HEK293 (cell line): ENCODE measurements around the gene AXIN1.

Source experiments
- BCL11A ChIP-seq: fragments of 450-650 bp; formaldehyde crosslinking; IDR thresholded peaks from 2 replicates; pipeline ENCODE4 v1.5.1; 2016; ENCODE audit warnings: low read depth, missing biosample characterization, missing genetic modification characterization
- EGR2 ChIP-seq: fragments of 450-650 bp; formaldehyde crosslinking; IDR thresholded peaks from 2 replicates; pipeline ENCODE4 v1.5.1; 2016; ENCODE audit warnings: low read depth, missing biosample characterization, missing genetic modification characterization
- INSM2 ChIP-seq: fragments of 450-650 bp; formaldehyde crosslinking; IDR thresholded peaks from 2 replicates; pipeline ENCODE4 v1.5.1; 2016; ENCODE audit warnings: missing biosample characterization, missing genetic modification characterization
- KLF1 ChIP-seq: fragments of 450-650 bp; formaldehyde crosslinking; IDR thresholded peaks from 2 replicates; pipeline ENCODE4 v1.5.1; 2016; ENCODE audit warnings: missing biosample characterization, missing genetic modification characterization
- OSR2 ChIP-seq: fragments of 450-650 bp; formaldehyde crosslinking; IDR thresholded peaks from 2 replicates; pipeline ENCODE4 v1.5.1; 2016; ENCODE audit warnings: missing biosample characterization, missing genetic modification characterization
- PRDM2 ChIP-seq: fragments of 450-650 bp; formaldehyde crosslinking; IDR thresholded peaks from 2 replicates; pipeline ENCODE4 v1.5.1; 2016; ENCODE audit warnings: missing biosample characterization, missing genetic modification characterization, borderline replicate concordance
- PRDM4 ChIP-seq: fragments of 450-650 bp; formaldehyde crosslinking; IDR thresholded peaks from 2 replicates; pipeline ENCODE4 v1.5.1; 2017; ENCODE audit warnings: missing biosample characterization, missing genetic modification characterization
- REPIN1 ChIP-seq: fragments of 450-650 bp; formaldehyde crosslinking; IDR thresholded peaks from 2 replicates; pipeline ENCODE4 v1.5.1; 2017; ENCODE audit warnings: missing biosample characterization, missing genetic modification characterization, low read depth
- SP2 ChIP-seq: fragments of 450-650 bp; formaldehyde crosslinking; IDR thresholded peaks from 2 replicates; pipeline ENCODE4 v1.5.1; 2016; ENCODE audit warnings: missing biosample characterization, missing genetic modification characterization
- ZBTB1 ChIP-seq: fragments of 450-650 bp; formaldehyde crosslinking; IDR thresholded peaks from 2 replicates; pipeline ENCODE4 v1.5.1; 2016; ENCODE audit warnings: missing biosample characterization, missing genetic modification characterization
- ZBTB11 ChIP-seq: fragments of 450-650 bp; formaldehyde crosslinking; conservative IDR thresholded peaks from 2 replicates; pipeline ENCODE4 v1.5.1; 2016; ENCODE audit warnings: low read depth, missing biosample characterization, missing genetic modification characterization
- ZFHX2 ChIP-seq: fragments of 450-650 bp; formaldehyde crosslinking; conservative IDR thresholded peaks from 2 replicates; pipeline ENCODE4 v1.5.1; 2016; ENCODE audit warnings: missing biosample characterization, missing genetic modification characterization
- ZNF114 ChIP-seq: fragments of 450-650 bp; formaldehyde crosslinking; IDR thresholded peaks from 2 replicates; pipeline ENCODE4 v1.5.0; 2017; ENCODE audit warnings: missing biosample characterization, missing genetic modification characterization
- ZNF211 ChIP-seq: fragments of 450-650 bp; formaldehyde crosslinking; IDR thresholded peaks from 2 replicates; pipeline ENCODE4 v1.5.1; 2016; ENCODE audit warnings: low read depth, missing biosample characterization, missing genetic modification characterization
- ZNF488 ChIP-seq: fragments of 450-650 bp; formaldehyde crosslinking; IDR thresholded peaks from 2 replicates; pipeline ENCODE4 v1.5.1; 2016; ENCODE audit warnings: missing biosample characterization, missing genetic modification characterization
- ZNF571 ChIP-seq: fragments of 450-650 bp; formaldehyde crosslinking; IDR thresholded peaks from 2 replicates; pipeline ENCODE4 v1.5.0; 2017; ENCODE audit warnings: missing biosample characterization, missing genetic modification characterization
- ZNF600 ChIP-seq: fragments of 450-650 bp; formaldehyde crosslinking; IDR thresholded peaks from 2 replicates; pipeline ENCODE4 v1.5.1; 2016; ENCODE audit warnings: missing biosample characterization, missing genetic modification characterization
- ZNF776 ChIP-seq: fragments of 450-650 bp; formaldehyde crosslinking; IDR thresholded peaks from 2 replicates; pipeline ENCODE4 v1.5.0; 2017; ENCODE audit warnings: missing biosample characterization, missing genetic modification characterization, borderline replicate concordance
- ZNF830 ChIP-seq: fragments of 450-650 bp; IDR thresholded peaks from 2 replicates; pipeline ENCODE4 v1.5.0; 2018; ENCODE audit warnings: missing biosample characterization, missing genetic modification characterization, low read depth, mild to moderate bottlenecking, moderate library complexity
- ZNF837 ChIP-seq: fragments of 450-650 bp; formaldehyde crosslinking; IDR thresholded peaks from 2 replicates; pipeline ENCODE4 v1.5.1; 2016; ENCODE audit warnings: missing biosample characterization, missing genetic modification characterization
- ZXDB ChIP-seq: fragments of 450-650 bp; formaldehyde crosslinking; IDR thresholded peaks from 2 replicates; pipeline ENCODE4 v1.5.1; 2016; ENCODE audit warnings: missing biosample characterization, missing genetic modification characterization

The AXIN1 gene

GRCh38 chr16:363110-363765, 10.7 kb upstream of the AXIN1 start (continued):
- no peak for TF ChIP-seq PRDM2 (tag by site-specific recombination)
- TF ChIP-seq ZNF571 (tag by site-specific recombination) = no peak
- TF ChIP-seq EGR2 (tag by site-specific recombination) = peak; percentile 52
- no peak for TF ChIP-seq PRDM4 (tag by site-specific recombination)
- no peak for TF ChIP-seq ZXDB (tag by site-specific recombination)
- TF ChIP-seq ZNF837 (tag by site-specific recombination) = no peak
- TF ChIP-seq ZFHX2 (tag by site-specific recombination) = peak; percentile 41
- no peak for TF ChIP-seq ZNF830 (tag by site-specific recombination)
- no peak for TF ChIP-seq INSM2 (tag by site-specific recombination)
- TF ChIP-seq OSR2 = no peak
- TF ChIP-seq ZNF776 (tag by site-specific recombination) = no peak
- peak; percentile 62; the same call in 1 of the 2 replicates for TF ChIP-seq ZNF600 (tag by site-specific recombination)
- no peak for TF ChIP-seq BCL11A (tag by site-specific recombination)
- no peak for TF ChIP-seq ZNF114
- TF ChIP-seq SP2 (tag by site-specific recombination) = peak; percentile 13; the same call in 1 of the 2 replicates
- TF ChIP-seq REPIN1 = no peak
- TF ChIP-seq ZBTB1 = no peak
- no peak for TF ChIP-seq ZNF211 (tag by site-specific recombination)
- TF ChIP-seq KLF1 (tag by site-specific recombination) = peak; percentile 29; the same call in 1 of the 2 replicates
- TF ChIP-seq ZBTB11 (tag by site-specific recombination) = no peak
- no peak for TF ChIP-seq ZNF488 (tag by site-specific recombination)
